ENCODE measurements around the gene WSB1.

Gene WSB1

DNA sequence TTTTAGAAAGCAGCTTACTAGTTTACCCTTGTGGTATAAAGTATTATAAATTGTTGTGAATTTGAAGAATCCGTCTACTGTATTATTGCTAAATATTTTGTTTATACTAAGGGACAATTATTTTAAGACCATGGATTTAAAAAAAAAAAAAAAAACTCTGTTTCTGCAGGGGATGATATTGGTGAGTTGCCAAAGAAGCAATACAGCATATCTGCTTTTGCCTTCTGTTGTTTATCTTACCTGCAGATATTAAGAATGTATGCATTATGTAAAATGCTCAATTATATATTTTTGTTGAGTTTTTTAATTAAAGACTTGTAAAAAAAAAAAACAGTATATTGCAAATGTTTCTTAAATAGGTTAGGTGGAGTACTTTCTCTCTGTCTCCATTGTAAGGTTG, 19.4 kb downstream of the WSB1 start:
- Histone ChIP-seq H3K4me3 (ENCODE audit: control insufficient read depth in 1 of 7, extremely low read depth in 1 of 7, insufficient read depth in 4 of 7, low read depth in 2 of 7, low read length in 6 of 7) (no peak overlapping the region), H3K9me3 (ENCODE audit: control extremely low read depth in 1 of 5, control insufficient read depth in 4 of 5, insufficient read depth in 2 of 5, low read depth in 1 of 5, low read length in 4 of 5) (no peaks in the 10 kb centered on the region), H3K27me3 (replicated peaks in 2 of 5; ENCODE audit: control insufficient read depth in 4 of 5, insufficient read depth in 5 of 5, low read length in 4 of 5) (no peaks in the 10 kb centered on the region), H3K4me1 (ENCODE audit: control extremely low read depth in 1 of 4, control insufficient read depth in 4 of 4, insufficient read depth in 4 of 4, low read length in 3 of 4) (no peaks in the 10 kb centered on the region), H3K27ac (ENCODE audit: insufficient read depth in 1 of 2, low read depth in 1 of 2, low read length in 2 of 2, poor library complexity in 1 of 2, severe bottlenecking in 2 of 2) (no peak overlapping the region), H3K36me3 (ENCODE audit: control insufficient read depth in 4 of 4, insufficient read depth in 4 of 4, low read length in 3 of 4) (peaks cover 21 to 88% (median 65%) of the 10 kb centered on the region in 4 experiments)
- no CpG with 5 or more reads among the region's 1 CpG for WGBS (ENCODE audit: insufficient coverage)
- ChIA-PET POLR2A (interaction anchor here (0.6 kb wide), 1 partner anchor 10 kb away, joined by 5 read pairs; no protein-coding TSS in a partner anchor), CTCF (interaction anchor here (1.1 to 1.9 kb wide), 2 partner anchors 15 to 20 kb away, joined by 3 to 4 read pairs; no protein-coding TSS in a partner anchor)
- DNase-seq: no peak

DNA sequence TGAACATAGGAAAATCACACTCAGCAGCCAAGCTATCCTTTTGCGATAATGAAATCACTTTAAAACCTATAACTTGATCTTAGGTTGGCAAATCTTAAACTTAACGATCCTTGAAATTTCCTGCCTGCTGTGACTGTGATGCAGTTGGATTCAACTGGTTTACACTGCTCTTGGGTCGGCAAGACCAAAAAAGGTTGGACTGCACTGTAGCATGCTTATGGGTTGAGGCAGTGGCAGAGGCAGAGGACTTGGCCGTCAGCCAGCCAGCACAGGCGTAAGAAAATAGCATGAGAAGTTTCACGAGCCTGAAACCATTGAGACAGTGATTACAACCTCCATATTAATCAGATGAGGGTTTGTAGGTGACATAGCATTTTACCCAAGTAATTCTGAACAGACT, 21.4 kb downstream of the WSB1 start:
- no peak overlapping the region for H3K27ac ChIP-seq (ENCODE audit: insufficient read depth in 1 of 2, low read depth in 1 of 2, low read length in 2 of 2, poor library complexity in 1 of 2, severe bottlenecking in 2 of 2)
- H3K36me3 ChIP-seq (ENCODE audit: control insufficient read depth in 4 of 4, insufficient read depth in 4 of 4, low read length in 3 of 4): peaks cover 21 to 80% (median 59%) of the 10 kb centered on the region in 4 experiments
- POLR2A ChIA-PET: no interaction called here

DNA sequence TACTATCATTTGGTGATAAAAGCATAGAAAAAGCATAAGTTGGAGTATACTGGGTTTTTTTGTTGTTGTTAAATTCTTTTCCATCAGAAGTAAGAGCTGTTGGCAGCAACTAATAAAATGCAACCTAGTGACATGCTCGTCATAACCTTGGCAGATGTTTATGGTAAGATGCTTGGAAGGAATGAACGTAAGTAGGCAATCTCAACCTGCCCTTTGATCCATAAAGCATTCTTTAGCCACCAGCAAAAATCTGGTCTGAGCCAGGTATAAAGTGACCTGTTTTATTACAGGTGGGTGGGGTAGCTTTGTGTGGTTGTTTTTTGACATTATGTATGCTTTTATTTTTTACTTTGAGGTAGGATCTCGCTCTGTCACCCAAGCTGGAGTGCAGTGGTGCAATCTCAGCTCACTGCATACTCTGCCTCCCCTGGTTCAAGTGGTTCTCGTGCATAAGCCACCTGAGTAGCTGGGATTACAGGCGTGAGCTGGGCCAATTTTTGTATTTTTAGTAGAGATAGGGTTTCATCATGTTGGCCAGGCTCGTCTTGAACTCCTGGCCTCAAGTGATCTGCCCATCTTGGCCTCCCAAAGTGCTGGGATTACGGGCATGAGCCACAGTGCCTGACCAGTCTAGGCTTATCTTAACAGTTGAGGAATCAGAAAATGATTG, 22.0 kb downstream of the WSB1 start:
- Histone ChIP-seq H3K36me3 (ENCODE audit: control insufficient read depth in 4 of 4, insufficient read depth in 4 of 4, low read length in 3 of 4) (peaks cover 17 to 74% (median 55%) of the 10 kb centered on the region in 4 experiments), H3K4me3 (ENCODE audit: control insufficient read depth in 1 of 7, extremely low read depth in 1 of 7, insufficient read depth in 4 of 7, low read depth in 2 of 7, low read length in 6 of 7) (no peak overlapping the region), H3K27me3 (replicated peaks in 2 of 5; ENCODE audit: control insufficient read depth in 4 of 5, insufficient read depth in 5 of 5, low read length in 4 of 5) (no peaks in the 10 kb centered on the region), H3K4me1 (ENCODE audit: control extremely low read depth in 1 of 4, control insufficient read depth in 4 of 4, insufficient read depth in 4 of 4, low read length in 3 of 4) (peaks cover 0 to 3% (median 1%) of the 10 kb centered on the region in 4 experiments), H3K9me3 (ENCODE audit: control extremely low read depth in 1 of 5, control insufficient read depth in 4 of 5, insufficient read depth in 2 of 5, low read depth in 1 of 5, low read length in 4 of 5) (no peaks in the 10 kb centered on the region), H3K27ac (ENCODE audit: insufficient read depth in 1 of 2, low read depth in 1 of 2, low read length in 2 of 2, poor library complexity in 1 of 2, severe bottlenecking in 2 of 2) (no peak overlapping the region)
- ChIA-PET POLR2A (no interaction called here), CTCF (interaction anchor here (1.7 to 3.4 kb wide), 3 partner anchors 11 to 79 kb away, joined by 5 to 21 read pairs (median 12); no protein-coding TSS in a partner anchor)
- 100% methylated on average over 3 of the region's 7 CpGs for WGBS (ENCODE audit: insufficient coverage)
- DNase-seq: no peak

More for the DNA sequence above, 21.4 kb downstream of the WSB1 start:
- peak in 2 of 3 donors; percentile 41 to 57 for DNase-seq
- Histone ChIP-seq H3K4me3 (ENCODE audit: control insufficient read depth in 1 of 7, extremely low read depth in 1 of 7, insufficient read depth in 4 of 7, low read depth in 2 of 7, low read length in 6 of 7) (no peak overlapping the region), H3K27me3 (replicated peaks in 2 of 5; ENCODE audit: control insufficient read depth in 4 of 5, insufficient read depth in 5 of 5, low read length in 4 of 5) (no peaks in the 10 kb centered on the region), H3K9me3 (ENCODE audit: control extremely low read depth in 1 of 5, control insufficient read depth in 4 of 5, insufficient read depth in 2 of 5, low read depth in 1 of 5, low read length in 4 of 5) (no peaks in the 10 kb centered on the region), H3K4me1 (ENCODE audit: control extremely low read depth in 1 of 4, control insufficient read depth in 4 of 4, insufficient read depth in 4 of 4, low read length in 3 of 4) (peaks cover 0 to 3% (median 1%) of the 10 kb centered on the region in 4 experiments)
- CTCF ChIA-PET: interaction anchor here (1.7 to 2.8 kb wide), 2 partner anchors 12 to 13 kb away, joined by 5 to 12 read pairs; no protein-coding TSS in a partner anchor
- 91% methylated on average over 5 of the region's 6 CpGs for WGBS (ENCODE audit: insufficient coverage)

DNA sequence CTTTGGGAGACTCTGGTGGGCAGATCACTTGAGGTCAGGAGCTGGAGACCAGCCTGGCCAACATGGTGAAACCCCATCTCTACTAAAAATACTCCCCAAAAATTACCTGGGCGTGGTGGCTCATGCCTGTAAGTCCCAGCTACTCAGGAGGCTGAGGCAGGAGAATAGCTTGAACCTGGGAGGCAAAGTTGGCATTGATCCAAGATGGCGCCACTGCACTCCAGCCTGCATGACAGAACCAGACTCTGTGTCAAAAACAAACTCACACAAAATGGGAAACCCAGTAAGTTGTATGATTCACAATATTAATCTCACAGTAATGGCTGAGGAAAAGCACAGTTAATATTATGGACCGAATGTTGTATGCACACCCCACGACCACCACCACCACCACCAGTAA, 24.3 kb downstream of the WSB1 start:
- Histone ChIP-seq H3K9me3 (ENCODE audit: control extremely low read depth in 1 of 5, control insufficient read depth in 4 of 5, insufficient read depth in 2 of 5, low read depth in 1 of 5, low read length in 4 of 5) (no peaks in the 10 kb centered on the region), H3K4me1 (ENCODE audit: control extremely low read depth in 1 of 4, control insufficient read depth in 4 of 4, insufficient read depth in 4 of 4, low read length in 3 of 4) (peaks cover 0 to 3% (median 1%) of the 10 kb centered on the region in 4 experiments), H3K27ac (ENCODE audit: insufficient read depth in 1 of 2, low read depth in 1 of 2, low read length in 2 of 2, poor library complexity in 1 of 2, severe bottlenecking in 2 of 2) (no peak overlapping the region), H3K27me3 (replicated peaks in 2 of 5; ENCODE audit: control insufficient read depth in 4 of 5, insufficient read depth in 5 of 5, low read length in 4 of 5) (no peaks in the 10 kb centered on the region), H3K36me3 (ENCODE audit: control insufficient read depth in 4 of 4, insufficient read depth in 4 of 4, low read length in 3 of 4) (peaks cover 12 to 54% (median 37%) of the 10 kb centered on the region in 4 experiments), H3K4me3 (ENCODE audit: control insufficient read depth in 1 of 7, extremely low read depth in 1 of 7, insufficient read depth in 4 of 7, low read depth in 2 of 7, low read length in 6 of 7) (no peak overlapping the region)
- ChIA-PET POLR2A (no interaction called here), CTCF (interaction anchor here (0.7 to 3.4 kb wide), 5 partner anchors 9 to 81 kb away, joined by 3 to 21 read pairs (median 4); no protein-coding TSS in a partner anchor)
- WGBS (ENCODE audit: insufficient coverage): 100% methylated on average over 2 of the region's 4 CpGs
- DNase-seq: no peak

DNA sequence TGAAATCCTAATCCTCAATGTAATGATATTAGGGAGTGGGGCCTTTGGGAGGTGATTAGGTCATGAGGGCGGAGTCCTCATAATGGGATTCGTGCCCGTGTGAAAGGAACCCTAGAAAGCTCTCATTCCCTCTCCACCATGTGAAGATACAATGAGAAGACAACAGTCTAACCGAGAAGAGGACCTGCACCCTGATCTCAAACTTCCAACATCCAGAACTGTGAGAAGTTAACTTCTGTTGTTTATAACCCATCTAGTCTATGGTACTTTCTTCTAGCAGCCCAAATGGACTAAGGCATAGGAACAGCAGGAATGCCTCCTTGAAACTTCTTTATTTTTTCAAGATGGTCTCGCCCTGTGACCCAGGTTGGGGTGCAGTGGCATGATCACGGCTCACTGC, 24.7 kb downstream of the WSB1 start:
- no peak for DNase-seq
- Histone ChIP-seq H3K4me1 (ENCODE audit: control extremely low read depth in 1 of 4, control insufficient read depth in 4 of 4, insufficient read depth in 4 of 4, low read length in 3 of 4) (peaks cover 0 to 3% (median 1%) of the 10 kb centered on the region in 4 experiments), H3K4me3 (ENCODE audit: control insufficient read depth in 1 of 7, extremely low read depth in 1 of 7, insufficient read depth in 4 of 7, low read depth in 2 of 7, low read length in 6 of 7) (no peak overlapping the region), H3K36me3 (ENCODE audit: control insufficient read depth in 4 of 4, insufficient read depth in 4 of 4, low read length in 3 of 4) (peaks cover 12 to 50% (median 35%) of the 10 kb centered on the region in 4 experiments), H3K27me3 (replicated peaks in 2 of 5; ENCODE audit: control insufficient read depth in 4 of 5, insufficient read depth in 5 of 5, low read length in 4 of 5) (no peaks in the 10 kb centered on the region), H3K27ac (ENCODE audit: insufficient read depth in 1 of 2, low read depth in 1 of 2, low read length in 2 of 2, poor library complexity in 1 of 2, severe bottlenecking in 2 of 2) (no peak overlapping the region), H3K9me3 (ENCODE audit: control extremely low read depth in 1 of 5, control insufficient read depth in 4 of 5, insufficient read depth in 2 of 5, low read depth in 1 of 5, low read length in 4 of 5) (no peaks in the 10 kb centered on the region)
- POLR2A ChIA-PET: no interaction called here
- 100% methylated on average over 2 of the region's 6 CpGs for WGBS (ENCODE audit: insufficient coverage)
- CTCF ChIA-PET: interaction anchor here (1.0 to 3.4 kb wide), 5 partner anchors 9 to 81 kb away, joined by 3 to 21 read pairs (median 4); no protein-coding TSS in a partner anchor

DNA sequence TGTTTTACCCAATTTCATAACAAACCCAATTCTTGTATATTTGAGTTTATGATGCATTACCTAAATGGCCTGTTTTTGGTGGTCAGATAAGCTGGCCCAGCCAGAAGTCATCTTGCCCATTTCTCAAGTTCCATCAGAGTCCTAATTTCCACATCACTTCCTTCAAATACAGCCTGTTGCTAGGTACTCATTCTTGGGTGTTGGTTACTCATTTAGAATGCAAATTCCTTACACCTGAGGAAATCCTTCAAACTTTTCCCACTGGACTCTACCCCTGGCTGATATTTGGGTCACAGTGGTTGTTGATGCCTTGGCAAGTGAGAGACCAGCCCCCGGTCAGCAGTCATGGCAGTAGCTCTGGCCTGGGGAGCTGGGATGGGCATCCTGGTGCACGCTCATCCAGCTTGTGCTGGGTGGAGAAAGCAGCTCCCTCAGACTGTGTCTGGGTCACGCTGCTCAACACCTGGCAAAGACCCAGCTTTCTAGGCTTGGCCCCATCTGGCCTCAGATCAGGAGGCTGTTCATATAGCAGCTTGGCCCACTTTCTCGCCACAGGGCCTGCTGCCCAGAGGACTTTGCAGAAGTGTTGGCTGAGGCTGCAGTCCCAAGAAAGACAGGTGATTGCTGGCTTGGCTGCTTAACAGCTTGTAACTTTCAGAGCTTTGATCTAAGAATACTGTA, 25.8 kb downstream of the WSB1 start:
- ChIA-PET POLR2A (interaction anchor here (0.8 to 1.6 kb wide), 2 partner anchors 9 to 25 kb away, joined by 3 to 4 read pairs; no protein-coding TSS in a partner anchor), CTCF (interaction anchor here (0.9 to 3.4 kb wide), 10 partner anchors 8 to 82 kb away, joined by 3 to 21 read pairs (median 4); partner anchors contain the start of gene WSB1)
- H3K4me3 ChIP-seq (ENCODE audit: control insufficient read depth in 1 of 7, extremely low read depth in 1 of 7, insufficient read depth in 4 of 7, low read depth in 2 of 7, low read length in 6 of 7): no peak overlapping the region
- 71% methylated on average over 4 of the region's 4 CpGs for WGBS (ENCODE audit: insufficient coverage)
- peaks cover 0 to 5% (median 1%) of the 10 kb centered on the region in 4 experiments for H3K4me1 ChIP-seq (ENCODE audit: control extremely low read depth in 1 of 4, control insufficient read depth in 4 of 4, insufficient read depth in 4 of 4, low read length in 3 of 4)
- H3K27me3 ChIP-seq (replicated peaks in 2 of 5; ENCODE audit: control insufficient read depth in 4 of 5, insufficient read depth in 5 of 5, low read length in 4 of 5): no peaks in the 10 kb centered on the region
- peaks cover 11 to 39% (median 27%) of the 10 kb centered on the region in 4 experiments for H3K36me3 ChIP-seq (ENCODE audit: control insufficient read depth in 4 of 4, insufficient read depth in 4 of 4, low read length in 3 of 4)
- peak in 2 of 3 donors; percentile 25 to 45 for DNase-seq
- H3K27ac ChIP-seq (ENCODE audit: insufficient read depth in 1 of 2, low read depth in 1 of 2, low read length in 2 of 2, poor library complexity in 1 of 2, severe bottlenecking in 2 of 2): no peak overlapping the region
- no peaks in the 10 kb centered on the region for H3K9me3 ChIP-seq (ENCODE audit: control extremely low read depth in 1 of 5, control insufficient read depth in 4 of 5, insufficient read depth in 2 of 5, low read depth in 1 of 5, low read length in 4 of 5)
